PFSK-1 (cell line): ENCODE measurements around the gene HSD17B7.

ENCODE experiments used
- FOXP2 ChIP-seq: optimal IDR thresholded peaks from 2 replicates; pipeline ENCODE3; 2011; ENCODE audit warnings: borderline replicate concordance, control low read depth, inconsistent platforms; ENCODE audit not compliant: insufficient read depth; ENCODE audit errors: extremely low read length, extremely low read depth
- POLR2AphosphoS5 ChIP-seq: IDR thresholded peaks from 2 replicates; pipeline ENCODE4 v1.6.1; 2012; ENCODE audit warnings: low read depth, mild to moderate bottlenecking, control low read depth, low read length, moderate library complexity
- SIN3A ChIP-seq: IDR thresholded peaks from 2 replicates; pipeline ENCODE4 v1.6.1; 2012; ENCODE audit warnings: mild to moderate bottlenecking, low read length, moderate library complexity, borderline replicate concordance; ENCODE audit not compliant: insufficient read depth
- TAF1 ChIP-seq: IDR thresholded peaks from 2 replicates; pipeline ENCODE4 v1.6.1; 2012; ENCODE audit warnings: low read length, control low read depth, borderline replicate concordance; ENCODE audit not compliant: insufficient read depth
- TF ChIP-seq, protein P1 (sequence below), 2 experiments: IDR thresholded peaks; 2 replicates each; pipeline versions ENCODE4 v1.6.1 to v1.8.0; 2011 to 2012; ENCODE audit warnings: low read depth in 2 of 2, low read length in 2 of 2, control low read depth in 1 of 2, inconsistent platforms in 1 of 2, mild to moderate bottlenecking in 1 of 2, moderate library complexity in 1 of 2; ENCODE audit not compliant: insufficient read depth in 1 of 2

- TF ChIP-seq POLR2AphosphoS5 (no peak), SIN3A (no peak), FOXP2 (no peak), TAF1 (no peak)
- TF ChIP-seq, protein P1, sequence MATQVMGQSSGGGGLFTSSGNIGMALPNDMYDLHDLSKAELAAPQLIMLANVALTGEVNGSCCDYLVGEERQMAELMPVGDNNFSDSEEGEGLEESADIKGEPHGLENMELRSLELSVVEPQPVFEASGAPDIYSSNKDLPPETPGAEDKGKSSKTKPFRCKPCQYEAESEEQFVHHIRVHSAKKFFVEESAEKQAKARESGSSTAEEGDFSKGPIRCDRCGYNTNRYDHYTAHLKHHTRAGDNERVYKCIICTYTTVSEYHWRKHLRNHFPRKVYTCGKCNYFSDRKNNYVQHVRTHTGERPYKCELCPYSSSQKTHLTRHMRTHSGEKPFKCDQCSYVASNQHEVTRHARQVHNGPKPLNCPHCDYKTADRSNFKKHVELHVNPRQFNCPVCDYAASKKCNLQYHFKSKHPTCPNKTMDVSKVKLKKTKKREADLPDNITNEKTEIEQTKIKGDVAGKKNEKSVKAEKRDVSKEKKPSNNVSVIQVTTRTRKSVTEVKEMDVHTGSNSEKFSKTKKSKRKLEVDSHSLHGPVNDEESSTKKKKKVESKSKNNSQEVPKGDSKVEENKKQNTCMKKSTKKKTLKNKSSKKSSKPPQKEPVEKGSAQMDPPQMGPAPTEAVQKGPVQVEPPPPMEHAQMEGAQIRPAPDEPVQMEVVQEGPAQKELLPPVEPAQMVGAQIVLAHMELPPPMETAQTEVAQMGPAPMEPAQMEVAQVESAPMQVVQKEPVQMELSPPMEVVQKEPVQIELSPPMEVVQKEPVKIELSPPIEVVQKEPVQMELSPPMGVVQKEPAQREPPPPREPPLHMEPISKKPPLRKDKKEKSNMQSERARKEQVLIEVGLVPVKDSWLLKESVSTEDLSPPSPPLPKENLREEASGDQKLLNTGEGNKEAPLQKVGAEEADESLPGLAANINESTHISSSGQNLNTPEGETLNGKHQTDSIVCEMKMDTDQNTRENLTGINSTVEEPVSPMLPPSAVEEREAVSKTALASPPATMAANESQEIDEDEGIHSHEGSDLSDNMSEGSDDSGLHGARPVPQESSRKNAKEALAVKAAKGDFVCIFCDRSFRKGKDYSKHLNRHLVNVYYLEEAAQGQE (IDR thresholded peaks at IDR 0.05; ENCODE audit: insufficient read depth in 1 of 2, low read depth in 2 of 2, low read length in 2 of 2) = no peak
Measured at GRCh38 chr1:162829268-162829667, 38.8 kb downstream of the HSD17B7 start.
